Activated T-cell treated with anti-CD3 and anti-CD28 coated beads, Interleukin-2, amount 50 U/mL, for 24 hours (primary cell): ENCODE data around the gene HSPB8.

Experiments
- DNase-seq: peaks from one replicate; pipeline ENCODE4 v3.0.0-alpha.2; 2020
- H3K27ac Mint-ChIP-seq: 2 replicates; pipeline ENCODE4 v1.8.0; 2020; ENCODE audit warnings: mild to moderate bottlenecking, mixed read lengths
- H3K27me3 Mint-ChIP-seq: 2 replicates; pipeline ENCODE4 v1.8.0; 2020; ENCODE audit warnings: mixed read lengths
- H3K36me3 Mint-ChIP-seq: 2 replicates; pipeline ENCODE4 v1.8.0; 2020; ENCODE audit warnings: low read depth, mixed read lengths
- H3K4me1 Mint-ChIP-seq: 2 replicates; pipeline ENCODE4 v1.8.0; 2020; ENCODE audit warnings: low read depth, mixed read lengths
- H3K4me3 Mint-ChIP-seq: 2 replicates; pipeline ENCODE4 v1.8.0; 2020; ENCODE audit warnings: mild to moderate bottlenecking, moderate library complexity, mixed read lengths
- H3K9me3 Mint-ChIP-seq: 2 replicates; pipeline ENCODE4 v1.8.0; 2020; ENCODE audit warnings: mixed read lengths

HSPB8 gene

DNA sequence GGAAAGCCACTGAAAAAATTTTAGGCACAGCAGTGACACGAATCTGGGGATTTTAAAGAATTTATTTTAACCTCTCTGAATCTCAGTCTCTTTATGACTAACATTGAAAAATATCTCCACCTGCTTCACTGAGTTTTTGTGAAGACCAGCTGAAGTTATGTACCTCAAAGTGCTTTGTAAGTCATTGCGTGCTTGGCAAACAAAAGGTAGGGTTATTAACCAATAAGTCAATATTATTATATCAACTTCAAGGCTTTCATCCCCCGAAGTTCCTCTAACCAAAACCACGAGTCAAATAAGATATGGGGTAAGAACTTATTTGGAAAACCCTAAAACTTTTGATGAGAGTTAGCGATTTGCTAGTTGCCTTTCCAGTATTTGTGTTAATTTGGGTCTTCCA lies 62.3 kb downstream of the HSPB8 start:
- Mint-ChIP-seq H3K27ac (no peak overlapping the region), H3K27me3 (peaks cover 3% of the 10 kb centered on the region), H3K4me3 (no peak overlapping the region), H3K9me3 (peaks cover 2% of the 10 kb centered on the region), H3K36me3 (no peaks in the 10 kb centered on the region), H3K4me1 (no peaks in the 10 kb centered on the region)
- no peak for DNase-seq

DNA sequence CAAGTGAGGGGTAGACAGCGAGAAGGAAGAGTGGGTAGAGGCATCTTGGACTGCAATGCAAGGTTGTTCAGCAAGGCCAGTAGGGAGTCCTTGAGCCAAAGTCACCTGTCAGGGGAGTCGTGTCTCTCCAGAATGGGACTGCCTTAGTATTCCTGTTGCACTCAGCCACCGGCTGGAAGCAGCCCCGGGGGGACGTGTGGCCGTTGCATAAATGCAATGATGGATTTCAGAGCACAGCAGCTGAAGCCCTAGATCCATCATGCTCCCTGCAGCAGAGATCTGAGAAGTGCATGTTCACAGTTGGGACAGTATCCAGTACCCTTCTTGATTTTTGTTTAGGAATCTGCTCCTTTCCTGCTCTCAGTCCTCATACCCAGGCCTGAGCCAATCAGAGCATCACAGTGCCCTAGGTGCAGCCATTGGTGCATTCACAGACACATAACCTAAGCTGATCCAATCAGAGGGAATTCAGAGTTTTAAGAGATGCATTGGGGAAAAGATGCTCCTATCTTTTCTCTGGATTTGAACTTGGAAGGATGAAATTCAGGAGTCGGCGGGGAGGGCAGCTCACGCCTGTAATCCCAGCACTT lies 62.9 kb downstream of the HSPB8 start:
- Mint-ChIP-seq H3K27me3 (no peaks in the 10 kb centered on the region), H3K4me3 (no peak overlapping the region)
- DNase-seq = no peak

More for the DNA sequence above, 62.9 kb downstream of the HSPB8 start:
- Mint-ChIP-seq H3K36me3 (no peaks in the 10 kb centered on the region), H3K27ac (no peak overlapping the region), H3K4me1 (no peaks in the 10 kb centered on the region), H3K9me3 (peaks cover 2% of the 10 kb centered on the region)
